Vagina (tissue), 2 donors: ENCODE data around the gene CTSH. TPM values are rescaled to one million over a fixed set of nuclear protein-coding genes. Genes with fewer than 3 reads are reported as not detected.

Source experiments
- DNase-seq, 2 donors: peaks; one replicate each; pipeline ENCODE4 v3.0.0-alpha.2; 2017; ENCODE audit errors: extremely low spot score in 2 of 2
- H3K27ac ChIP-seq: fragments of 200-600 bp; sonication (generic); one replicate; pipeline ENCODE4 v1.5.1; 2019
- H3K27me3 ChIP-seq: fragments of 200-600 bp; sonication (generic); one replicate; pipeline ENCODE4 v1.5.1; 2019
- H3K36me3 ChIP-seq, 2 donors: fragments of 200-600 bp; sonication (generic); one replicate each; pipeline ENCODE4 v1.5.1; 2017 to 2019
- H3K4me1 ChIP-seq: fragments of 200-600 bp; sonication (generic); one replicate; pipeline ENCODE4 v1.5.1; 2019
- H3K4me3 ChIP-seq, 2 donors: fragments of 200-600 bp; sonication (generic); 1 replicate in 1 of 2; 2 replicates in 1 of 2; pipeline ENCODE4 v1.5.1; 2016 to 2019
- H3K9me3 ChIP-seq: fragments of 200-600 bp; sonication (generic); one replicate; pipeline ENCODE4 v1.5.1; 2019
- CTCF ChIP-seq, 3 experiments: fragments of 450-650 bp in 2 of 3; fragments of 200-600 bp in 1 of 3; sonication (generic) in 1 of 3; IDR thresholded peaks; one replicate each; pipeline ENCODE4 v1.5.1; 2017 to 2019; ENCODE audit warnings: antibody characterized with exemption in 3 of 3, mild to moderate bottlenecking in 2 of 3, moderate library complexity in 2 of 3
- POLR2A ChIP-seq, 2 donors: fragments of 450-650 bp; IDR thresholded peaks; one replicate each; pipeline ENCODE4 v1.6.1; 2017; ENCODE audit warnings: antibody characterized with exemption in 2 of 2, mild to moderate bottlenecking in 2 of 2, moderate library complexity in 2 of 2
- POLR2AphosphoS5 ChIP-seq, 2 donors: sonication (generic); formaldehyde crosslinking; IDR thresholded peaks; one replicate each; pipeline ENCODE4 v1.9.0; 2017; ENCODE audit warnings: antibody characterized with exemption in 2 of 2, mild to moderate bottlenecking in 2 of 2, low read depth in 1 of 2; ENCODE audit not compliant: insufficient read depth in 1 of 2
- intact Hi-C: fragments of 100-400 bp; cut with DNase I; formaldehyde crosslinking; loops from one replicate; pipeline ENCODE4 v1.15.1; 2023
- total RNA-seq: library from RNA; depleted of rRNA; stranded (reverse); fragments of >200 nt; gene quantifications from one replicate; pipeline ENCODE4 v1.2.3, GENCODE V29; 2016

The CTSH gene
- total RNA-seq, 1 donor from 2014 or later: 110 TPM

DNA sequence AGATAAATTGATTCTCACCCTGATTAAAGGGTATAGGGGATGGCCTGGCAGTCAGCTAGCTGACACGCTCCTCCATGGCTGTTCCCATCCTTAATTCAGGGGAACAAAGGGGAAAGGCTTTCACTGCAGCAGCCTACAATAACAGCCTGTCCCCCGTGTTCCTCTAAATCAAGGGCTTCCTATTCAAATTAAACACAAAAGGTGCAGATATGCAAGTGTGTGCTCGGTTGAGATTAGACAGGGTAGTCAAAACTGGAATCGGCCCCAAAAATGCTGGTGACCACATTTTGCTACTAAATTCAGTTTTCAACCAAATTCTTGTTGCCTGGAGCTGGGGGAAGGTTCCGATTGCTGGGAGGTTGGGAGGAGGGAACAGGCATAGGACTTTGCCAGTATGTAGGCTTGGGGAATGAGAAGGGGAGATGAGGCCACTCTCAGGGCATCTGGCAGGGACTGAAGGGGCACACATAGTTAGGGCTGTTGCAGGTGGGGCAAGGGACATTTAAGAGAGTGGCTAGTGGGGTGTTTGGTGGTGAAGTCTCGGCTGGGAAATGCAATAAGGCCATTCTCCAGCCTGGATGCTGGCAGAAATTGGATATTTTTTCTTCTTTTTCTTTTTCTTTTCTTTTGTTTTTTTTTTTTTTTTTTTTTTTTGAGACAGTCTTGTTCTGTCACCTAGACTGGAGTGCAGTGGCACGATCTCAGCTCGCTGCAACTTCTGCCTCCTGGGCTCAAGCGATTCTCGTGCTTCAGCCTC is 32.9 kb upstream of the CTSH start:
- Histone ChIP-seq H3K27me3 (no peaks in the 10 kb centered on the region), H3K4me1 (peaks cover 5% of the 10 kb centered on the region), H3K9me3 (no peaks in the 10 kb centered on the region), H3K36me3 (no peaks in the 10 kb centered on the region), H3K4me3 (no peak overlapping the region), H3K27ac (no peak overlapping the region)
- intact Hi-C loops: loop anchor here (10.0 kb wide), 1 partner anchor 63 kb away; no protein-coding TSS in a partner anchor
- no peak for DNase-seq
- TF ChIP-seq CTCF (IDR thresholded peaks at IDR 0.05): no peak
- no peak for TF ChIP-seq POLR2A (IDR thresholded peaks at IDR 0.05)
- no peak for TF ChIP-seq POLR2AphosphoS5 (IDR thresholded peaks at IDR 0.05; ENCODE audit: insufficient read depth in 1 of 2, low read depth in 1 of 2)

DNA sequence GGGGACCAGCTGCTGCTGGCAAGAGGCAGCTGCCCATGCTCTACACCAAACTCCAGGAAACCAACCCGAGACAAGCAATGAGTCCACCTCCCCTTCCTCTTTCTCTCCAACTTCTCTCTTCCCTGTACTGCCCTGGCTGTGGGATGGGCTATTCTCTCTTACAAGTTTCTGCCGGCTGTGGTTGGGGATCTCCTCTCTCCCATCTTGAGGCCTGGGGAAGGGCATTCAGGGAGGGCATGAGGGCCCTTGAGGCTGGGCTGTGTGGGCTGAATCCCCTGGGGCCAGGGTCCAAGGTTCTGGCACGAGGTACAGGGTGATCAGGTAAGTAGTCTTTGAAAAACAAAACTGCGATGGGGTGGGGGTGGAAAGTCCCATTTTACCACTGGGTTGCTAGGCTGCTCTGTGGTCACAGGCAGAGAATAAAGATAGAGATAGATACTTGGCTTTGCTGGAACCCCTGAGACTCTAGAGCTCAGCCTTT is 32.3 kb upstream of the CTSH start:
- H3K27me3 ChIP-seq: no peaks in the 10 kb centered on the region
- H3K9me3 ChIP-seq: no peaks in the 10 kb centered on the region
- no peak for DNase-seq
- intact Hi-C loops: loop anchor here (10.0 kb wide), 1 partner anchor 62 kb away; no protein-coding TSS in a partner anchor
- H3K4me1 ChIP-seq: peaks cover 5% of the 10 kb centered on the region
- no peak overlapping the region for H3K27ac ChIP-seq
- no peaks in the 10 kb centered on the region for H3K36me3 ChIP-seq
- no peak overlapping the region for H3K4me3 ChIP-seq
- TF ChIP-seq POLR2AphosphoS5 (IDR thresholded peaks at IDR 0.05; ENCODE audit: insufficient read depth in 1 of 2, low read depth in 1 of 2) (no peak), POLR2A (IDR thresholded peaks at IDR 0.05) (no peak), CTCF (IDR thresholded peaks at IDR 0.05) (no peak)

- Histone ChIP-seq H3K36me3 (no peaks in the 10 kb centered on the region), H3K9me3 (no peaks in the 10 kb centered on the region), H3K27ac (no peak overlapping the region), H3K4me3 (no peak overlapping the region), H3K4me1 (peaks cover 5% of the 10 kb centered on the region), H3K27me3 (no peaks in the 10 kb centered on the region)
- TF ChIP-seq POLR2AphosphoS5 (IDR thresholded peaks at IDR 0.05; ENCODE audit: insufficient read depth in 1 of 2, low read depth in 1 of 2) (no peak), POLR2A (IDR thresholded peaks at IDR 0.05) (no peak), CTCF (IDR thresholded peaks at IDR 0.05) (no peak)
- no peak for DNase-seq
- intact Hi-C loops: loop anchor here (10.0 kb wide), 1 partner anchor 62 kb away; no protein-coding TSS in a partner anchor
These were observed 31.8 kb upstream of the CTSH start for GRCh38 chr15:78976691-78977090.

DNA sequence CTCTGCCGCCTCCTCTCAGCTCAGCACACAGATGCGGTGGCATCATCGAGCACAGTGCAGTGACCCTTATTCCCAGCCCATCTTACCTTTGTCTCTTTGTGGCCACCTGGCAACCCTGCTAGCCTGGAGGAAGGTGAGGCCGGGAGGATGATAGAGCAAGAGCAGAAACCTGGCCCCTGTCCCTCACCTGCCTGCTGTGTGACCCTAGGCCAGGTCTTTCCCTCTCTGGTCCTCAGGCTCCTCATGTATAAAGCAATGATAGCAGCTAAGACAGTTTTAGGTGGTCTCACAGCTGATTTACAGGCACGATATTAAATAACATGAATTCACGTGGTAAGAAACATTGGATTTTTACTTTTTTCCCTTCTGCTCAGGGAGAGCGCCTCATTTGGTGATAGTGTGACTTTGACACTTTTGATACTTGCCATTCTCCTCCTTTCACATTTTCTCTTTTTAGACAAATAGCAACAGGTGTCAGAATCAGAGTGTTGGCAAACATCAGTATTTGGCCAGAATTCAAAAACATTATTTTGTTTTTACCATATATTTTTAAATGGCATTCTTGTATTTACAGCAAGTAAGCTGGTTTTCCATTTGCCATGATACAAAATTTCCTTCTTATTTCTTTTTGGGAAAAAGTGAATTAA is 29.5 kb upstream of the CTSH start:
- no peaks in the 10 kb centered on the region for H3K27me3 ChIP-seq
- peaks cover under 1% of the 10 kb centered on the region for H3K4me1 ChIP-seq
- H3K27ac ChIP-seq: no peak overlapping the region
- no peak for TF ChIP-seq CTCF (IDR thresholded peaks at IDR 0.05)
- no peak for TF ChIP-seq POLR2AphosphoS5 (IDR thresholded peaks at IDR 0.05; ENCODE audit: insufficient read depth in 1 of 2, low read depth in 1 of 2)
- TF ChIP-seq POLR2A (IDR thresholded peaks at IDR 0.05): no peak
- no peak for DNase-seq
- H3K36me3 ChIP-seq: no peaks in the 10 kb centered on the region
- no peak overlapping the region for H3K4me3 ChIP-seq
- intact Hi-C loops: loop anchor here (10.0 kb wide), 1 partner anchor 60 kb away; no protein-coding TSS in a partner anchor
- H3K9me3 ChIP-seq: no peaks in the 10 kb centered on the region
